Anterior cingulate cortex (tissue), 58 donors: Measurements from ENCODE around the gene SLK.

Experiments used
- DNase-seq, 58 donors: peaks; one replicate each; lab custom pipeline; 2025; lab: John Stamatoyannopoulos, UW

The SLK gene

GRCh38 chr10:103985726-103986125, 18.8 kb downstream of the SLK start:
- DNase-seq, result no peak

DNA sequence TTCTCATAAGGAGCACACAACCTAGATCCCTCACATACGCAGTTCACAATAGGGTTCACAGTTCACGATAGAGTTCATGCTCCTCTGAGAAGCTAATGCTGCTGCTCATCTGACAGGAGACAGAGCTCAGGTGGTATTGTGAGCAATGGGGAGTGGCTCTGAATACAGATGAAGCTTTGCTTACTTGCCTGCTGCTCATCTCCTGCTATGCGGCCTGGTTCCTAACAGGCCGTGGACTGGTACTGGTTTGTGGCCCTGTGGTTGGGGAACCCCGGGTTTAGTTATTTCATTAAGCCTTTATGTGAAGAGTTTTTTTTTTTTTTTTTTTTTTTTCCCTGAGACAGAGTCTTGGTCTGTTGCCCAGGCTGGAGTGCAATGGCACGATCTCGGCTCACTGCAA, 19.4 kb downstream of the SLK start:
- no peak for DNase-seq

DNA sequence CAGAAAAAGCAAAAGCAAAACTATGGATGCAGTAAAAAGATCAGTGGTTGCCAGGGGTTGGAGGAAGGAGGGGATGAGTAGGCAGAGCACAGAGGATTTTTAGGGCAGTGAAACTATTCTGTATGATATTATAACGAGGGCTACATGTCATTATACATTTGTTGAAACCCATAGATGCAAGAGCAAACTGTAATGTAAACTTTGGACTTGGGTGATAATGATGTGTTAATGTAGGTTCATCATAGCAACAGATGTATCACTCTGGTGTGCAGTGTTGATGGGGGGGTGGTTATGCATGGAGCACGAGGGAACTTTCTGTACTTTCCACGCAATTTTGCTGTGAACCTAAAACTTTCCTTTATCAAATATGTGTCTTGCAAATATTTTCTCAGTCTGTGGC, 23.2 kb downstream of the SLK start:
- DNase-seq, result no peak

DNA sequence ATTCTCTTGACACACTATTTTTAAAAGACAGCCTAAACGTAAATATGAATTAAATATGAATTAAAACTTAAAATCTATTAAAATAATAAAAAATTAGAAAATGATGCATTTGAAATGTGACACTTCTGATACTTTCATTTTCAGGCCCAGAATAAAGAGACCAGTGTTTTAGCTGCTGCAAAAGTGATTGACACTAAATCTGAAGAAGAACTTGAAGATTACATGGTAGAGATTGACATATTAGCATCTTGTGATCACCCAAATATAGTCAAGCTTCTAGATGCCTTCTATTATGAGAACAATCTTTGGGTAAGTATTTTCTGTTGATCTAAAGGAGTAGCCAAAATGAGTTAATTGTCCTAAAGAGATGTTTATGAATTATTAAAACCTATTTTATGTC, 23.6 kb downstream of the SLK start:
- no peak for DNase-seq

- no peak for DNase-seq
These were observed 24.6 kb downstream of the SLK start for GRCh38 chr10:103991393-103992128.

DNA sequence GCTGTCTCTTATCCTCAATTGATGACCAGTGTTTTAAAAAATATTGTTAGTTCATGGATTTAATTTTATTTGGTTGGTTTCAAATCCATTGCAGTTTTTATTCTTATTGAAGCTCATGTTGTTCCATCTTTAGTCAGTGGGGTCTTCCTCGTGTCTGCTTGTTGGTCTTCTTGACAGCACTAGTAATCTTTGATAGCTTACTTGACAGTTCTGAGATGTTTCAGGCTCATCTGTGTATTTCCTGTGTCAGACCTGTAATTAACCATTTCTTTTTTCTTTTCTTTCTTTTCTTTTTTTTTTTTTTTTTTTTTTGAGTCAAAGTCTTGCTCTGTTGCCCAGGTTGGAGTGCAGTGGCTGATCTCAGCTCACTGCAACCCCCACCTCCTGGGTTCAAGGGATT, 28.2 kb downstream of the SLK start:
- DNase-seq, result no peak

- DNase-seq, result no peak
These were observed 31.9 kb downstream of the SLK start for GRCh38 chr10:103998805-103999204.

- no peak for DNase-seq
These were observed 36.0 kb downstream of the SLK start for GRCh38 chr10:104002911-104003310.

DNA sequence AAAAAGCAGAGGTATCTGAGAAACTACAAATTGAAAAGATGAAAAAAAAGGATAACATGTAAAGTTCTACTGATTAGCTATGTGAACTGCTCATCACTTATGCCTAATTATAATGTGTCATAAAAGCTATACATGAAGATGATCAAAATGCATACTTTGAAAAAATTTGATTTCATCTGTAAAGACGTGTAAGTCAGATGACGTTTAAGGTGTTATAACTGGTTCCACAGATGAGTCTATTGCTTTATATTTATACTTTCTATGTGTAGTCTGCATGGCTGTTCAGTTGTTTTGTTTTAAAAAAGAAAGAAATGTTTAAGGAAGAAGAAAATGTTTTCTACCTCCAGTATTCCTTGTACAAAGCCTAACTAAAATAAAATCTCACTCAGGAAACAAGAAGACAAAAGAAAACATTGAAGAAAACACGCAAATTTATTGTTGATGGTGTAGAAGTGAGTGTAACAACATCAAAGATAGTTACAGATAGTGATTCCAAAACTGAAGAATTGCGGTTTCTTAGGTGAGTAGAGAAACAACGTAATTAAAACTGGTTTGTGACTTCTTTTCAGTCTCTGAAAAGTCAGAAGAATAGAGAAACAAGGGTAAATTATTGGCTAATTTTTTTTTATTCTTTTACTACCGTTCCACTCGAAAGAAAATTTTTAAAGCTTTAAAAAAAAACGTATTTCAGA, 38.4 kb downstream of the SLK start:
- no peak for DNase-seq

GRCh38 chr10:104011904-104012303, 45.0 kb downstream of the SLK start:
- no peak for DNase-seq

DNA sequence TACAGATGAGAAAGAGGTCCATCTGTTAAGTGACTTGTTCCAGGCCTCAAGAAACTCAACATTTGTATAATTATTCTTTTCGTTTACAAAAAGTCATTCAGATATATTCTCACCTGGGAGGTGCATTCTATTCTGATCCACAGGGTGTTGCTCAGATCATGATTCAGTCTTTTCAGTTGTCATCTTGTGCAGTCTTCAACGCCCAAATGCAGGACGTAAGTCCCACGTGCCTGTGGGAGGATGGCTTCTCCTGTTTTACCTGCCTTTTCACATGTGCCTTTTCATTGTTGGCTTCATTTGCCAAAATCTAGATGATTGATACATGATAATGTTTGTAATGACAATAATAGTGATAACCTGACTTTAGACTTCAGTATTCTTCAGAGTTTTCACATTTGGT, 46.5 kb downstream of the SLK start:
- DNase-seq, result no peak

GRCh38 chr10:104014176-104014575, 47.2 kb downstream of the SLK start:
- no peak for DNase-seq

- DNase-seq, result no peak
These were observed 49.7 kb downstream of the SLK start for GRCh38 chr10:104016661-104017060.

DNA sequence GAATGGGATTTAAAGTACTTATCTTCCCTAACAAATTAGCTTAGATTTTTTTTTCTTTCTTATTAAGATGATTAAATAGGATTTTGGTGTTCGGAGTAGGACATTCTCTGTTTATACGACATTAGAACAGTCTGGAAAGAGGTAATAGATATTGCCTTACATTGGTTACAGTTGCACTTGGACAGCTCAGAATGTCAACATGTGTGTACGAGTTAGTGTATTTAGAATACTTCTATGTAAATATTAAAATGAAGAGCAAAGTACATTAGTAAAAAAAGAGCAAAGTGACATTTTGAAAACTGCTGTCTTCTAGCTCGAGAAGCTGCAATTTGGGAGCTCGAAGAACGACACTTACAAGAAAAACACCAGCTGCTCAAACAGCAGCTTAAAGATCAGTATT, 51.5 kb downstream of the SLK start:
- DNase-seq, result no peak

GRCh38 chr10:104020020-104020419, 53.1 kb downstream of the SLK start:
- DNase-seq, result no peak

- no peak for DNase-seq
These were observed 54.3 kb downstream of the SLK start for GRCh38 chr10:104021246-104021645.

GRCh38 chr10:104022026-104022425, 55.1 kb downstream of the SLK start:
- DNase-seq, result no peak

GRCh38 chr10:104025524-104025923, 58.6 kb downstream of the SLK start:
- peak in 1 of 58 donors; percentile 44 for DNase-seq

DNA sequence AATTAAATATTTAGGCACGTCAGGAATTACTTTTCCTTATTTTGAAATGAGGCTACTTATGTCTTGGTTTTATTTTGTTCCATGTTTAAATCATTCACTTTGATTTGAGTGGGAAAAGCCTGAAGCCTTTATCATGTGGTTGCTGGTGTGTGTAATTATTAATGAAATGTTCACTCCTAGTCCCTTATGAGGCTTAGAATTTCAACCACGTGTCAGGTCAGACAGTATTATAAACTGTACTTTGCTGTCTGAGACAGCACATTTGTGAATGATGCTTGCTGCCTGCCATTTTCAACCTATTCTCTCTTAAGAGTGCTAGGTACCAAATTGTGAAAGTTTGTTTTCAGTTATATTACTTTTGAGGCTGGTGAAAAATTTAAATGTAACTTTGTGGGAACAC, 59.8 kb downstream of the SLK start:
- DNase-seq, result no peak

GRCh38 chr10:104028146-104028545, 61.2 kb downstream of the SLK start:
- DNase-seq, result peak in 40 of 58 donors; percentile 9 to 76 (median 42)

GRCh38 chr10:104028823-104029520, 62.0 kb downstream of the SLK start:
- DNase-seq, result no peak

DNA sequence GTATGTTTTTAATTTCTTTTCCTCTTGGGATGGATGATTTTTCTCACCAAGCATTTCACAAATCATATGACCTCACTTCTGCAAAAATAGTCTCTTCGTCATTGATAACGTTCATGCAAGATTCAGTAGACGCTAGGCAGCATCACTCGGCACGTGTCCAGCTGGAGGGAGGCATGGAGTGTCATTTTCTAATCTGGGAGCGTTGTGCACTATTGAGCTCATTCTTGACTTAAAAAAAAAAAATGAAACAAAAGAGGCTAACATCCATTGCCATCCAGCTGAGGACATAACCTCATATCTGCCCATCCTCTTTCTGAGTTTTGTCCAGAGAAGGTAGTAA, 62.6 kb downstream of the SLK start:
- peak in 47 of 58 donors; percentile 14 to 90 (median 55) for DNase-seq
